NCI-H345 treated with DMSO at 0.1 percent for 48 hours (cell line): ENCODE data around the gene PROCA1.

ENCODE experiments used
- DNase-seq: peaks from one replicate; lab custom pipeline; 2025; ENCODE audit not compliant: unreplicated experiment; lab: John Stamatoyannopoulos, UW

The PROCA1 gene, protein sequence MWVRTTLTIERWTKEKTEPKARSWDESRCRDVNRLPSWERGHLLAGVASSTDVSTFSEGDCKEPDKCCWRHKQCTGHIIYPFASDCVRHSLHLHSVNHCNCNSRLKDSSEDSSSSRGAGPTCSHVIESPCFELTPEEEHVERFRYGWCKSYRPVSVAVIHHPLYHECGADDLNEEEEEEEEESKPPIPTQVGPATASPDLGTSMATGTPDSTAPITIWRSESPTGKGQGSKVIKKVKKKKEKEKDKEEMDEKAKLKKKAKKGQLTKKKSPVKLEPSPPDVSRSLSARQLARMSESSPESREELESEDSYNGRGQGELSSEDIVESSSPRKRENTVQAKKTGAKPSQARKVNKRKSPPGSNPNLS

DNA sequence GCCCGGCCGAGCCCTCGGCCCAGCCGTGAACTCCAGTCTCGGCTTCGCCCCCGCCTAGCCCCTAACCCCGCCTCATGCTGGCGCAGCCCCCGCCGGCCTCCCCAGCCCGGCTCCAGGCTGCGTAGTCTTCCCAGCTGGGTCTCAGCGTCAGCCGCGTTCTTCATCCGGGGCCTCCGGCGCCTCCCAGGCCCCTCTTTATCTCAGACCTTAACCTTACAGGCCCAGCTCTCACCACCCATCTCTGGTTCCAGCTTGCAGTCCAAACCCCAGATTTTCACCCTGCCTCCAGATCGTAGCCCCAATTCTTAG, at the start of gene PROCA1:
TSS of gene PROCA1 (minus strand) at position 166 of the 309 bp plus-strand sequence. CDS start 228 bp downstream, outside the sequence.
- no peak for DNase-seq

DNA sequence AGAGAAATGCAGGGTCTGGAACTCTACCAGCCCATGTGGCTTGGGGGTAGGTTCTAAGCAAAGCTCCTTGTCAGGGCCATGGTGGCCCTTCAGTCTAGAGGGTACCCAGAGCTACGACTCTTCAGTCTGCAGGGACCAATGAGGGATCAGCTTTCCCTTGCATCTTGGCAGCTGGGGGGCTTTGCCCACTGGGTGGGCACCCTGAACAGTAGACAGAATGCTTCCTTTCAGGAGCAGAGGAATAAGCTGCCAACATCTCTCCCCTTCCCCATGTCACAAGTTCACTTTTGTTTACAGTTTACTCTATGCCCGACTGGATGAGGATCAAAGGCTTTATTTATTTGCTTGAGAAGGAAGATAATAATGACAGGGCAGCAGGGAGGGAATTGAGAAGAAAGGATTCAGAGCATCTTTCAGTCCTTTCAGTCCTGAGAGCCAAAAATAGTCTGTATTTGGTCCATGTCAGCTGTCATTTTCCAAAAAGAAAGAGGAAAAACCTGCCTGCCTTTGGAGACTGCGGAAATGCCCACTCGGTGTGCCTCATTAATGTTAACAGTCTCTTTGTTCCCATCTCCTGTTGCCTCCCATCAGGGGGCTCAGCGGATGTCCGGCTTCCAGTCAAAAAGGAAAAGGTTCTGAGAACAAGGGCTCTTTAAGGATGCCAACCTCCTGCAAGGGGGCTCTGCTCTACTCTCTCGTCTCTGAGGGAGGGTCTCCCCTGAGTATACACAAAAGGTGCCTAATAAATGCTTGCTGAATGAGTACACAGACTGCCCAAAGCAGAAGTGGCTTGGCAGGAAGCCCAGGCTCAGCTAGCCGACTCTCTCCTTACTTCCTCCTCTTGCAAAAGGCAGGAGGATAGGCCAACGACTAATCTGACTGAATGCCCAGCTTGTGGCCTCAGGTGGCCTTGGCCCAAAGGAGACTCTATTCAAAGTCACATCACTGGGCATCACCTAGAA, 49.2 kb upstream of the PROCA1 start:
- peak; percentile 58 for DNase-seq

DNA sequence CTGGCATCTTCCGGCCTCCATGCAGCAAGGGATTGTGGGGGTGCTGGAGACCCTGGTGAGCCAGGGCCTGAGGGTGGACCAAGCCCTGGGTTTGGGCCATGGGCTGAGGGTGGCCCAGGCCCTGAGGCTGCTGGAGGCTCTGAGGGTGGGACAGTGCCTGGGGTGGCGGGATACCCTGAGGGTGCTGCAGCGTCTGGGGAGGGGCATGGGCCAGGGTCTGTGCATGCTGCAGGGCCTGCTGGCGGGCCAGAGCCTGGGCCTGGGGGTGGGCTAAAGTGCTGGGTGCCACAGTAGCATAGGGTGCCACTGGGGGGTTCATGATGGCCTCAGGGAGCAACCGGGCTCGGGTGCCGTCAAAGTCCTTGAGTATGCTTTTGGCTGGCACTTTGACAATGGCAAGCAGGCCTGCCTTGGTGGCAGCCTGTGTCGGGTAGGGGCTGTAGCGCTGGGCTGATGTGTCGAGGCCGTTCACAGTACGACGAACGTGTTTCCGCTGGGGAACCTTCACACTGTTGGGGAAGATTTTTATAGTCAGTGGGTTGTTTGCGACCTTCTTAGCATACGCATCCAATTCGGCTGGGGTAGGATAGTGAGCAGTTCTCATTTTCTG, 47.7 kb upstream of the PROCA1 start:
- no peak for DNase-seq

DNA sequence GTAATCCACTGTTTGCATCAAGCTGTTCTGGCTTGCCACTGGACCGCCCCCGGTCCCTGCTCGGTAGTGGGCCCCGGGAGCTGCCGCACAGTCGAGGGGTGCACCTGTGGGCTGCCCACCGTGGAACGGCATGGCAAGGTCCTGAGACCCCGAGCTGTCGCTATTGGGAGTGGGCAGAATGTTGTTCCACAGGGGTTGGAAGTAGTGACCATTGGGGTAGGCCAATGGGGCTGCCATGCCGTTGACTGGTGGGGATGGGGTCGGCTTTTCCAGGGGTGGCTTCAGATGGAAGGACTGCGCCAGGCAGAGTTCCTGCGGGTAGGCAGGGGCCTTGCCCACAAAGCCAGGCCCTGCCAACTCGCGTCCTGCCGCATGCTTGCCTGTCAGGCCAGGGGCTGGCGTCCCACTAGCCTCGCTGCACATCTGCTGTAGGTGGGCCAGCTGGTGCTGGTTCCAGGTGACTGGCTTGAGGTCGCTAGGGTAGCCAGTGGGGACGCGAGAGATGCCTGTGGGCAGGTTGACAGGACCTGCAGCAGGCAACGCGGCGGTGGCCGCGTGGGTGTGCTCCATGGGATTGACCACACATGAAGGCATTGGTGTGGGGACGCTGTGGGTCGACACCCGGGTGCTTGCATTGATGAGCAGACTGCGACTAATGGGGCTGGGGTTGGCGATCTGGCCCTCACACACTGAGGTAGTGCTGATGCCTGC, 46.9 kb upstream of the PROCA1 start:
- no peak for DNase-seq

DNA sequence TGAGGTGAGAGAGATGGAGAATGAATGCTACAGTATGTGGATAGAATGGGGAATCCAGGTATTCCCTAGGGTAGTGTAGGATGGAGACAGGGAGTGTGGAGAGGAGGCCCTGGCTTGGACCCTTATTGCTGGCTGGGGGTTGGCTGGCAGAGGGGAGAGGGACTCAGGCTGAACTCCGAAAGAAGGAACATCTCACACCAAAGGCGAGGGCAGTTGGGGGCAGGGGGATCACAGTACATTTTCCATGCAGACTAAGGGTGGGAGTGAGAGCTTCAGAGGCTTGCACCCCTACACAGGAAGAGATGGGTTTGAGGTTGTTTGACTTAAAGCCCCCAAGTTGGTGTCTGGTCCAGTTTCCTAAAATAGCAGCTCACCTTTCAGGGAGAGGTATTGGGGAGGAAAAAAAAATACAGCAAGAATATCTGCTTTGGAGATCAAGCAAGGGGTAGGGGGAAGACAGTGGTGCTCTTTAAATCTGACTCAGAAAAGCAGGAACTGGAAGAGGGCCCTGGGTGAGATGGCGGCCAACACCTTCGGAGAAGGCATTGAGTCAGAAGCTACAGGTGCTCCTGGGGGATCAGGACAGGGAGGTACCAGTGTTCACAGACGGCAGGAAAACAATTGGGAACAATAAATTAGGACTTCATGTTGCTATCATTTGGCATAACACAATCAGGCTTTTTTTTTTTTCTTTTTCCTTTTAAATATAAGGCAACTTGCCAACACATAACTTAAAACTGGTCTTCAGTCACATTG, 44.5 kb upstream of the PROCA1 start:
- DNase-seq, result no peak

DNA sequence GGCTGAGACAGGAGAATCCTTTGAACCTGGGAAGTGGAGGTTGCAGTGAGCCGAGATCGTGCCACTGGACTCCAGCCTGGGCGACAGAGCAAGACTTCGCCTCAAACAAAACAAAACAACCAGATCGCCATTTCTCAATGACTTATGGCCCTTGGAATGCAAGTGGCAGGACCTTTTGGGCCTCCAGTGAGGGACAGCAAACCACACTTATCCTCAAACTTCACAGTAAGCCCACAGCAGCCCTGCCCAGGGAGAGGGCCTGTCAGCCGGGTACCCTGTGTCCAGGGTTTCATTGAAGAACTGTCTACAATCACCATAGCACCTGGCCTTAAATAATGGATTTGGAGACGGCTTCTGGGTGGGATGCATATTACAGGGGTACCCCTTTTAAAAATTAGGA, 43.8 kb upstream of the PROCA1 start:
- DNase-seq, result no peak

DNA sequence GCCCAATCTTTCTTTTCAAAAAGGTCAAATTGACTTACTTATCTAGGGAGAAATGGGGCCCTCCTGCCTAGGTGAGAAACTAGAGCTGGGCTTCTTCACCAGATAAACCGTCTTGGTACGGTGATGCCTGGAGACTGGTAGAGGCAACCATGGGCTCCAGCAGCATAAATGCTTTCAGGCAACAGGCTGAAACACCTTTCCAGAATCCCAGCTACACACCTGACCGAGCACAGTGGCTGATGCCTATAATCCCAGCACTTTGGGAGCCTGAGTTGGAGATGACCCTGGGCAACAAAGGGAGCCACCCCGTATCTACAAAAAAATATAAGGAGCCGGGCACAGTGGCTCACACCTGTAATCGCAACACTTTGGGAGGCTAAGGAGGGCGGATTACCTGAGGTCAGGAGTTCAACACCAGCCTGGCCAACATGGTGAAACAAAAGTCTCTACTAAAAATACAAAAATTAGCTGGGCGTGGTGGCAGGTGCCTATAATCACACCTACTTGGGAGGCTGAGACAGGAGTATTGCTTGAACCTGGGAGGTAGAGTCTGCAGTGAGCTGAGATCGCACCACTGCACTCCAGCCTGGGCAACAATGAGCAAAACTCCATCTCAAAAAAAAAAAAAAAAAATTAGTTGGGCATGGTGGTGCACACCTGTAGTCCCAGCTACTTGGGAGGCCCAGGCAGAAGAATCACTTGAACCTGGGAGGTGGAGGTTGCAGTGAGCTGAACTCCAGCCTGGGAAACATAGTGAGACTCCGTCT, 40.1 kb upstream of the PROCA1 start:
- DNase-seq, result no peak

DNA sequence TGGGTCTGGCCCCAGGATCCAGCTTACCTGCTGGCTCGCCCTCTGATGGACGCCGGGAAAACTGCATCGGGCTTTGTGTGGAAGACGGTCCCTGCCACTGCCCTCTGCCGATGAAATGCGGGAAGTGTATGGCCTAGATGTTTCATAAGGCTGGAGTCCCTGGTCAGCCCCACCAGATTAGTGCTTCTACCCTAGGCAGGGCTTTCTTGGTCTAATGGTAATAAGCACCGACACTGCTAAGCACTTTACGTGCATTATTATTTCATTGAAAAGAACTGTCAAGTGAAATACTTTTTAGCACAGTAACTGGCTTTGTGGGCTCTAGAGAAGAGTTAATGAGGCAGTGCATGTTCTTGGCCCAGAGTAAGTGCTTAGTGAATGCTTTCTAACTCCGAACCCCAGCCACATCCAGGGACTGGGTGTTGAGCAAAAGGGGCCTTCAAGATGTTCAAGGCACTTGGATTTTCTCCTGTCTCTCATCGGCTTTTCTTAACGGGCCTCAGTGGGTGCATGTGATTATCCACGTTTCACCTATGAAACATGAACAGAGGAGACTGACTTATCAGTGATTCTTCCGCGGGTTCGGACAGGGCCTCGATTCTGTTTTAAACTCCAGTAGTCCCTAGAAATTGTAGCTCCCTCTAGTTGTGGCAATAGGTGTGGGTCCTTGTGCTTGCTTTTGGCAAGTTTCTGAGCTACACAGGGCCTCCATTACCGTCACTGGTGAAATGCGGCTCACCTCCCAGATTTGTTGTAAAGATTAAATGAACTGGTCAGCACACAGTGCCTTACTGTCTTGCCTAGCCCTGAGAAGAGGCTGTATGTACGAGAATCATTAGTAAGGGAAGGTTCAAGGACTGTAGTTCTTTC, 38.7 kb upstream of the PROCA1 start:
- DNase-seq, result peak; percentile 78

DNA sequence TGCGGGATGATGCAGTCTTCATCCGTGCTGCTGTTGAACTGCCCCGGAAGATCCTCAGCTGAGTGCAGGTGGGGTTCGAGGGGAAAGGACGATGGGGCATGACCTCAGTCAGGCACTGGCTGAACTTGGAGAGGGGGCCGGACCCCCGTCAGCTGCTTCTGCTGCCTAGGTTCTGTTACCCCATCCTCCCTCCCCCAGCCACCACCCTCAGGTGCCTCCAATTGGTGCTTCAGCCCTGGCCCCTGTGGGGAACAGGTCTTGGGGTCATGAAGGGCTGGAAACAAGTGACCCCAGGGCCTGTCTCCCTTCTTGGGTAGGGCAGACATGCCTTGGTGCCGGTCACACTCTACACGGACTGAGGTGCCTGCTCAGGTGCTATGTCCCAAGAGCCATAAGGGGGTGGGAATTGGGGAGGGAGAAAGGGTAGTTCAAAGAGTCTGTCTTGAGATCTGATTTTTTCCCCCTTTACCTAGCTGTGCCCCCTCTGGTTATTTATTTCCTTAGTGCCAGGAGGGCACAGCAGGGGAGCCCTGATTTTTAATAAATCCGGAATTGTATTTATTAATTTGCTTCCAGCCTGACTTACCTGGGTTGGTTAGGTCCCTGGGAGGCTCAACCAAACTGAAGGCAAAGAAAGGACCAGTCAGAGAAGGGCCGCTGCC, 38.0 kb upstream of the PROCA1 start:
- no peak for DNase-seq

DNA sequence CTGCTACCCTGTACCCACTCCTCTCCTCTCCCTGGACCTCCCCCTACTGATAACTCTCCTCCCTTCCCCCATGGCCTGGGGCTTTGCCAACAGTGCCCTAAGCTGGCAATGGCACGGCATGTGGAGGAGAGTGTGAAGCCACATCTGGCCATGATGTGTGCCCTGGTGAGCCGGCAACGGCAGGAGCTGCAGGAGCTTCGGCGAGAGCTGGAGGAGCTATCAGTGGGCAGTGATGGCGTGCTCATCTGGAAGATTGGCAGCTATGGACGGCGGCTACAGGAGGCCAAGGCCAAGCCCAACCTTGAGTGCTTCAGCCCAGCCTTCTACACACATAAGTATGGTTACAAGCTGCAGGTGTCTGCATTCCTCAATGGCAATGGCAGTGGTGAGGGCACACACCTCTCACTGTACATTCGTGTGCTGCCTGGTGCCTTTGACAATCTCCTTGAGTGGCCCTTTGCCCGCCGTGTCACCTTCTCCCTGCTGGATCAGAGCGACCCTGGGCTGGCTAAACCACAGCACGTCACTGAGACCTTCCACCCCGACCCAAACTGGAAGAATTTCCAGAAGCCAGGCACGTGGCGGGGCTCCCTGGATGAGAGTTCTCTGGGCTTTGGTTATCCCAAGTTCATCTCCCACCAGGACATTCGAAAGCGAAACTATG, 37.3 kb upstream of the PROCA1 start:
- DNase-seq, result no peak

DNA sequence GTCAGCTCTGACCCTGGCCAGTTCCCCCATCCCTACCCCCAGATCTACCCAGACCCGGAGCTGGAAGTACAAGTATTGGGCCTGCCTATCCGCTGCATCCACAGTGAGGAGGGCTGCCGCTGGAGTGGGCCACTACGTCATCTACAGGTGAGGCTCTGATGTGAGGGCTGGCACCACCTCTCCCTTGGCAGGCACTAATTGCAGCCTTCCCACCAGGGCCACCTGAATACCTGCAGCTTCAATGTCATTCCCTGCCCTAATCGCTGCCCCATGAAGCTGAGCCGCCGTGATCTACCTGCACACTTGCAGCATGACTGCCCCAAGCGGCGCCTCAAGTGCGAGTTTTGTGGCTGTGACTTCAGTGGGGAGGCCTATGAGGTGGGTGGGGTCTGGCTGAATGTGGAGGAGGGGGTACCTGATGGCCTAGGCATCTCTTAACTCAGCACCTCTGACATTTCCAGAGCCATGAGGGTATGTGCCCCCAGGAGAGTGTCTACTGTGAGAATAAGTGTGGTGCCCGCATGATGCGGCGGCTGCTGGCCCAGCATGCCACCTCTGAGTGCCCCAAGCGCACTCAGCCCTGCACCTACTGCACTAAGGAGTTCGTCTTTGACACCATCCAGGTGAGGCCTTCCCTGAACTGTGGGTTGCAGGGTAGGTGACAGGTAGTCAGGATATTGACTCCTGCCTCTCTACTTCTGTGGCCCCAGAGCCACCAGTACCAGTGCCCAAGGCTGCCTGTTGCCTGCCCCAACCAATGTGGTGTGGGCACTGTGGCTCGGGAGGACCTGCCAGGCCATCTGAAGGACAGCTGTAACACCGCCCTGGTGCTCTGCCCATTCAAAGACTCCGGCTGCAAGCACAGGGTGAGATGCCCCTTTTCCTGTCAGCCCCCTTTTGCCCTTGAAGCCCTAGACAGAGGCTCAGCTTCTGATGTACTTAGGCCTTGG, 36.4 kb upstream of the PROCA1 start:
- no peak for DNase-seq

DNA sequence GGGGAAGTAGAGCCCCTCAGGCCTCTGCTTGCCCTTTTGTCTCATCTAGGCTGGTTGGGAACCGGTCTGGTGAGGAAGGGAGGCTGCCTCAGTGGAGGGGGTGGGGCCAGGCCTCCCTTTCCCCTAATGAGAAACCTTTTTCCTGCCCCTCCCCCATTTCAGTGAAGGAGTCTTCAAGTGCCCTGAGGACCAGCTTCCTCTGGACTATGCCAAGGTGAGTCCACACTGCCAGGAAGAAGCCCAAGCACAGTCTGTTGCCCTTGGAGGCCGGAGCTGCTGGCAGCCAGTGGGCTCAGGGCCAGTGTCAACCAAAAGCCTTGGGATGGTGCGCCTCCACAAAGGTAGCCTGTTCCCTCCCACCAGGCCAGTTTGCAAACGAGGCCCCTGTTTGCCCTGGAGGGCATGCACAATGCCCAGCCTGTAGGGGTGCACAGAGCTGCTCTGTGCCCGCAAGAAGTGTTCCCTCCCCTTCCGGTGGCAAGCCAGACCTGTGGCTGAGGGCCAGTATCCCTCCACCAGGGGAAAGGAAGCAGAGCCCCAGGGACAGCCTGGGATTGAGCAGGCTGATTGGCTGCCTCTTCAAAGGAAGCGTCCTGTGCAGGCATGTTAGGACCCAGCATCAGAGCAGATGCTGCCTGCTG, 35.5 kb upstream of the PROCA1 start:
- DNase-seq, result no peak

DNA sequence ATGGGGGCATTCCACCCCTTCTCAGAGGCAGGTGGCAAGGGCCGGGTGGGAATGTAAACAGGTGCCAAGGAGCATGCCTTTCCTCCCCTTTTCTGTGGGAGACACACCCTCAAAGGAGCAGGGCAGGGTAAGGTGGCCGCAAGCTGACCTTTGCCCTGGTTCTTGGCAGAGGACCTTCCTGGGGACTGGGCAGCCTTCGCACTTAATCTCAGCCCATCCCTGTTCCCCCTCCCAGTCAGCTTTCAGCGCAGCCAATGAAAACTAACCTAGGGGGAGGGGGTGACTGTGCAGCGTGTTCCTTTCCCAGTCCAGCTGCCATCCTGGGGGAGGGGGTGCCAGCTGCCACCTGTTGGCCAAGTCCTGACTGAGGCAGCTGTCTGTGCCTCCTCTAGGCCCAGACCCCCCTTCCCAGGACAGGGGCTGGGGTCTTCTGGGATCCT, 34.9 kb upstream of the PROCA1 start:
- DNase-seq, result no peak

DNA sequence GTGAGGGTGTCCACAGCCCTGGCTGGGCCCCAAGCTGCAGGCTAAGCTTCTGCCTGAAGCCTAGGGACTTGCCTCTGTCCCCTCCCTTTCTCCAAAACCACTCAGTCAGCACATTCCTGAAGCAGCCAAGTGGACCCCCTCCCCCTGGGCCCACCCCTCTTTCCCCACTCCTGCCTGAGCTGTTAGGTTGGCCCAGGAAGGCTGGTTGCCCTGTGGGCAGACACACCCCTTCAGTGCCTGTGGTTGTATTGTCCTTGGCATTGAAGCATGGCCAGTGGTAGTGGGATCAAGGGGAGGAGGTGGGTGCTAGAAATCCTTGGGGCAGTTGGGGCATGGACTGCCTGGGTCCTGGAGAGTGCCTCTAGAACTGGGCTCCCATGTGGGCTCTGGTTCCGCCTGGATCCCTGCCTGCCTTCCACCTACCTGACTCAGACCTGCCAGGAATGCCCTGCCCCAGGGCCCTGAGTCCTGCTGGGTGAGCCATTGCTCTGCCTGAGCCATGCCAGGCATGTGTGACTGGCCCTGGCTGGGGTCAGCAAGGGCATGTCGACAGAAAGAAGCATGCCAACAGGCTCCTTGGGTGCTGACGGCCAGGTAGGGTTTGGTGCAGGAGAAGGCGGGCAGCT, 34.2 kb upstream of the PROCA1 start:
- no peak for DNase-seq

DNA sequence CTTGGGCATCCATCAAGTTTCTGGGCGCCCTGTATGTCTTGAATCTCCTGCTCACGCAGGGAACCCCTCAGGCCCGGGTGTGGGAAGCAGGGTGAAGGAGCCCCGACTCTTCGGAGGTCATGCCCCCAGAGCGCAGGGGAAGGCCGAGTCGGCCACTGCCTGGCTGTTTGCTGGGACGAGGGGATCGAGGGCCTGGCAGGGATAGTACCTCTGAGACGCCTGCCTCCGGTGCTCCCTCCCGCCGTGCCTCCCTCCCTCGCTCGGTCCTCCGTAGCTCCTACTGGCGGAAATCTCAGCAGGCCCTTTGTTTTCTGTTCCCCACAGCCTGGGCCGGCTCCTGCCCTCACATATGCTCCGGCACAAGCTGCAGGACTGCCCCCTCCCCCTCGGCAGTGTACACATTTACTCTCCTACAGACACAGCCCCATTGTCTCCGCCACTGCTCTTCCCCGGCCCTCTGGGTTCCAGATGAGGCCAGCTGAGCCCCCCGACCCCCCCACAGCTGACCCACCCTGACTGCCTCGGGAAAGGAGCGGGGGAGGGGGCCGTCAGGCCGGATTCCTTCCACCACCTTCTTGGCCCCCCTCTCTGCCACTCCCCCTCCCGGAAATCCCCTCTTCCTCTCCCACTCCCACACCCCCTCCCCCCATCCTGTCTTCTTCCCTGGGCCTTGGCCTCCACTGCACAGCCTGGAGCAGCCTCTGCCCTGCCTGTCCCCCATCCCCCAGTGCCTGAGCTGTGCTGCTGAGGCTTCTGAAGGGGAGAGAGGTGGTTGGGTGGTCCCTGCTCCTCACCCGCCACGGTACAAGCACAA, 33.5 kb upstream of the PROCA1 start:
- DNase-seq, result peak; percentile 6
